H1 (cell line): Measurements from ENCODE around the gene NR2F1. TPM values are rescaled to one million over a fixed set of nuclear protein-coding genes. Genes with fewer than 3 reads are reported as not detected.

ENCODE experiments used
- CTCF ChIA-PET: fragments of 300-600 bp; sonication (Branson Sonifier 250); formaldehyde crosslinking; loops from one replicate; lab custom pipeline; 2021; ENCODE audit not compliant: partially characterized antibody; lab: Charles Lee
- POLR2A ChIA-PET: fragments of 300-600 bp; sonication (Branson Sonifier 250); formaldehyde crosslinking; loops from one replicate; lab custom pipeline; 2021; ENCODE audit warnings: inconsistent platforms; ENCODE audit not compliant: partially characterized antibody; lab: Charles Lee
- DNase-seq, 2 experiments: peaks; one replicate each; pipeline versions ENCODE4 v3.0.0 to v3.0.0-alpha.2; 2010 to 2022; ENCODE audit warnings: low spot score in 2 of 2, low read depth in 1 of 2, mixed read lengths in 1 of 2
- FAIRE-seq: peaks from 2 replicates; lab custom pipeline; 2011; peaks lifted over from hg19 to GRCh38; lab: Jason Lieb, UNC
- H2AFZ ChIP-seq: 2 replicates; pipeline ENCODE4 v1.8.1; 2012; ENCODE audit warnings: low read length, inconsistent platforms
- H2AK5ac ChIP-seq: 2 replicates; pipeline ENCODE4 v1.6.1; 2013; ENCODE audit warnings: low read depth, low read length
- H2BK120ac ChIP-seq: replicated peaks from 2 replicates; pipeline ENCODE3; 2013; ENCODE audit warnings: low read depth, low read length, inconsistent platforms
- H2BK12ac ChIP-seq: 2 replicates; pipeline ENCODE4 v1.6.1; 2013; ENCODE audit warnings: low read depth, low read length
- H2BK15ac ChIP-seq: 2 replicates; pipeline ENCODE4 v1.6.1; 2013; ENCODE audit warnings: low read length
- H2BK20ac ChIP-seq: 2 replicates; pipeline ENCODE4 v1.6.1; 2013; ENCODE audit warnings: low read length
- H2BK5ac ChIP-seq: 2 replicates; pipeline ENCODE4 v1.6.1; 2013; ENCODE audit warnings: low read depth, low read length
- H3K14ac ChIP-seq: 2 replicates; pipeline ENCODE4 v1.6.1; 2013; ENCODE audit warnings: inconsistent platforms; ENCODE audit not compliant: insufficient read length
- H3K18ac ChIP-seq: 2 replicates; pipeline ENCODE4 v1.6.1; 2013; ENCODE audit warnings: low read length; ENCODE audit errors: extremely low read depth
- H3K23ac ChIP-seq: 2 replicates; pipeline ENCODE4 v1.6.1; 2013; ENCODE audit warnings: inconsistent platforms; ENCODE audit not compliant: insufficient read length
- H3K23me2 ChIP-seq: 2 replicates; pipeline ENCODE4 v1.6.1; 2013; ENCODE audit warnings: low read depth, low read length
- H3K27ac ChIP-seq: 2 replicates; pipeline ENCODE4 v1.6.1; 2011; ENCODE audit warnings: low read depth, low read length, inconsistent platforms
- H3K27me3 ChIP-seq, 4 experiments: replicated peaks in 1 of 4; 1 replicate in 1 of 4; 2 replicates in 3 of 4; pipeline versions ENCODE4 v1.6.1 to v1.8.1; 2011 to 2013; ENCODE audit warnings: low read length in 3 of 4, mild to moderate bottlenecking in 3 of 4, inconsistent platforms in 2 of 4, mixed read lengths in 2 of 4, moderate library complexity in 1 of 4; ENCODE audit not compliant: control insufficient read depth in 3 of 4, insufficient read depth in 3 of 4; ENCODE audit errors: extremely low read depth in 1 of 4
- H3K36me3 ChIP-seq, 4 experiments: 2 replicates each; pipeline versions ENCODE4 v1.6.1 to v1.8.1; 2011 to 2013; ENCODE audit warnings: mild to moderate bottlenecking in 4 of 4, low read length in 3 of 4, moderate library complexity in 2 of 4, control low read depth in 1 of 4, inconsistent platforms in 1 of 4; ENCODE audit not compliant: insufficient read depth in 4 of 4, control insufficient read depth in 2 of 4
- H3K4ac ChIP-seq: replicated peaks from 2 replicates; pipeline ENCODE3; 2013; ENCODE audit warnings: low read length, low read depth, mixed read lengths, inconsistent platforms; ENCODE audit not compliant: insufficient read length
- H3K4me1 ChIP-seq, 4 experiments: replicated peaks in 1 of 4; 1 replicate in 1 of 4; 2 replicates in 3 of 4; pipeline versions ENCODE4 v1.6.1 to v1.8.1; 2011 to 2013; ENCODE audit warnings: low read length in 3 of 4, inconsistent platforms in 2 of 4, mixed read lengths in 1 of 4; ENCODE audit not compliant: insufficient read depth in 4 of 4, control insufficient read depth in 3 of 4
- H3K4me2 ChIP-seq, 2 experiments: 2 replicates each; pipeline versions ENCODE4 v1.6.1 to v1.8.1; 2011 to 2013; ENCODE audit warnings: low read depth in 2 of 2, low read length in 2 of 2, control low read depth in 1 of 2, inconsistent platforms in 1 of 2, mild to moderate bottlenecking in 1 of 2; ENCODE audit not compliant: insufficient read depth in 1 of 2
- H3K4me3 ChIP-seq, 4 experiments: fragments of 200-600, 300-600 bp in 1 of 4; sonication (generic), shearing (Covaris generic), sonication (Bioruptor Twin) in 1 of 4; 2 replicates each; pipeline versions ENCODE4 v1.5.1 to v1.8.1; 2011 to 2016; ENCODE audit warnings: low read length in 4 of 4, low read depth in 3 of 4, control low read depth in 2 of 4, inconsistent platforms in 2 of 4, mild to moderate bottlenecking in 2 of 4, mixed read lengths in 1 of 4, moderate library complexity in 1 of 4; ENCODE audit not compliant: insufficient read depth in 2 of 4; ENCODE audit errors: extremely low read depth in 1 of 4
- H3K56ac ChIP-seq: replicated peaks from 2 replicates; pipeline ENCODE3; 2013; ENCODE audit warnings: low read depth, mild to moderate bottlenecking, mixed read lengths, low read length, inconsistent platforms; ENCODE audit not compliant: insufficient read length
- H3K79me1 ChIP-seq: 2 replicates; pipeline ENCODE4 v1.6.1; 2013; ENCODE audit warnings: low read depth, low read length, control low read depth
- H3K79me2 ChIP-seq, 2 experiments: 2 replicates each; pipeline versions ENCODE4 v1.6.1 to v1.8.1; 2012 to 2013; ENCODE audit warnings: low read length in 2 of 2, mild to moderate bottlenecking in 2 of 2, inconsistent platforms in 1 of 2; ENCODE audit not compliant: insufficient read depth in 2 of 2, control insufficient read depth in 1 of 2
- H3K9ac ChIP-seq, 4 experiments: replicated peaks in 1 of 4; 1 replicate in 1 of 4; 2 replicates in 3 of 4; pipeline versions ENCODE4 v1.6.1 to v1.8.1; 2011 to 2013; ENCODE audit warnings: low read depth in 3 of 4, low read length in 3 of 4, control low read depth in 2 of 4, mild to moderate bottlenecking in 2 of 4, moderate library complexity in 2 of 4, inconsistent platforms in 1 of 4; ENCODE audit errors: extremely low read depth in 1 of 4
- H3K9me3 ChIP-seq, 2 experiments: 2 replicates each; pipeline versions ENCODE4 v1.6.1 to v1.8.1; 2012 to 2013; ENCODE audit warnings: mild to moderate bottlenecking in 2 of 2, moderate library complexity in 2 of 2, control low read depth in 1 of 2, inconsistent platforms in 1 of 2, low read depth in 1 of 2, low read length in 1 of 2, mixed read lengths in 1 of 2; ENCODE audit not compliant: insufficient read depth in 2 of 2
- H4K20me1 ChIP-seq, 2 experiments: replicated peaks in 1 of 2; 2 replicates each; pipeline versions ENCODE3 to v1.8.1; 2011 to 2013; ENCODE audit warnings: inconsistent platforms in 2 of 2, low read length in 2 of 2, mild to moderate bottlenecking in 1 of 2; ENCODE audit not compliant: insufficient read depth in 2 of 2, control insufficient read depth in 1 of 2
- H4K5ac ChIP-seq: 2 replicates; pipeline ENCODE4 v1.6.1; 2013; ENCODE audit warnings: low read length, low read depth, mixed read lengths, inconsistent platforms; ENCODE audit not compliant: insufficient read length
- H4K8ac ChIP-seq: 2 replicates; pipeline ENCODE4 v1.8.0; 2013; ENCODE audit warnings: mild to moderate bottlenecking, moderate library complexity, low read length, inconsistent platforms; ENCODE audit not compliant: insufficient read depth; ENCODE audit errors: extremely low read depth
- H4K91ac ChIP-seq: replicated peaks from 2 replicates; pipeline ENCODE3; 2013; ENCODE audit warnings: low read length, mixed read lengths, inconsistent platforms; ENCODE audit not compliant: insufficient read length
- KDM5A ChIP-seq: fragments of 200-600 bp; IDR thresholded peaks from 2 replicates; pipeline ENCODE4 v1.7.1; 2012; ENCODE audit warnings: mild to moderate bottlenecking, low read length, inconsistent platforms, mixed read lengths
- RAD21 ChIP-seq, 2 experiments: IDR thresholded peaks in 1 of 2; conservative IDR thresholded peaks in 1 of 2; 2 replicates each; pipeline ENCODE4 v1.6.1; 2011; ENCODE audit warnings: low read depth in 2 of 2, low read length in 2 of 2, improper control_type of control experiment in 1 of 2, inconsistent platforms in 1 of 2, mild to moderate bottlenecking in 1 of 2, moderate library complexity in 1 of 2
- SIRT6 ChIP-seq: IDR thresholded peaks from one replicate; pipeline ENCODE4 v1.7.1; 2012; ENCODE audit warnings: low read length, inconsistent platforms
- SP2 ChIP-seq: IDR thresholded peaks from 2 replicates; pipeline ENCODE4 v1.6.1; 2012; ENCODE audit warnings: mild to moderate bottlenecking, low read length, inconsistent platforms
- TBP ChIP-seq: IDR thresholded peaks from 2 replicates; pipeline ENCODE4 v1.6.1; 2011; ENCODE audit warnings: low read depth, low read length, improper control_type of control experiment
- USF2 ChIP-seq: IDR thresholded peaks from 2 replicates; pipeline ENCODE4 v1.6.1; 2011; ENCODE audit warnings: low read length, improper control_type of control experiment
- WGBS, 2 experiments: shearing (Covaris generic) in 1 of 2; methylation state at CpG; one replicate each; pipeline versions ENCODE4 v1.1.6 to v1.1.7; 2013 to 2015; ENCODE audit warnings: low lambda C conversion rate in 2 of 2, mixed read lengths in 2 of 2, inconsistent platforms in 1 of 2, low coverage in 1 of 2, missing lambda C conversion rate in 1 of 2; ENCODE audit not compliant: insufficient replicate concordance in 2 of 2, insufficient coverage in 1 of 2, insufficient read length in 1 of 2; ENCODE audit errors: extremely low coverage in 1 of 2, missing lambda C conversion rate in 1 of 2; 5-methylcytosine and 5-hydroxymethylcytosine counted together
- polyA plus RNA-seq, 7 experiments: library from polyadenylated mRNA; depleted of rRNA in 3 of 7; stranded (reverse) in 5 of 7; unstranded in 2 of 7; fragments of >200 nt in 5 of 7; fragments of 200-250 nt in 2 of 7; gene quantifications; 1 replicate in 5 of 7; 2 replicates in 1 of 7; 4 replicates in 1 of 7; pipeline versions ENCODE4 v1.2.1 to v1.2.3, GENCODE V29; 2011 to 2013; ENCODE audit warnings: missing spikeins in 2 of 7, mixed read lengths in 2 of 7
- total RNA-seq: library from RNA; stranded (reverse); fragmentation: NEBNext Ultra II Directional; extraction: Animal tissue kit (Norgen Biotek cat#: 25700); gene quantifications from 2 replicates; pipeline ENCODE4 v1.2.1, GENCODE V29; 2021
- TF ChIP-seq, protein P1 (sequence below): IDR thresholded peaks from 2 replicates; pipeline ENCODE4 v1.6.1; 2012; ENCODE audit warnings: low read length, inconsistent platforms

Gene NR2F1
- total and polyA plus RNA-seq, 2 of the 8 experiments (the other 6 are each of a cell fraction or from before 2014, with no cell fraction given): not detected

DNA sequence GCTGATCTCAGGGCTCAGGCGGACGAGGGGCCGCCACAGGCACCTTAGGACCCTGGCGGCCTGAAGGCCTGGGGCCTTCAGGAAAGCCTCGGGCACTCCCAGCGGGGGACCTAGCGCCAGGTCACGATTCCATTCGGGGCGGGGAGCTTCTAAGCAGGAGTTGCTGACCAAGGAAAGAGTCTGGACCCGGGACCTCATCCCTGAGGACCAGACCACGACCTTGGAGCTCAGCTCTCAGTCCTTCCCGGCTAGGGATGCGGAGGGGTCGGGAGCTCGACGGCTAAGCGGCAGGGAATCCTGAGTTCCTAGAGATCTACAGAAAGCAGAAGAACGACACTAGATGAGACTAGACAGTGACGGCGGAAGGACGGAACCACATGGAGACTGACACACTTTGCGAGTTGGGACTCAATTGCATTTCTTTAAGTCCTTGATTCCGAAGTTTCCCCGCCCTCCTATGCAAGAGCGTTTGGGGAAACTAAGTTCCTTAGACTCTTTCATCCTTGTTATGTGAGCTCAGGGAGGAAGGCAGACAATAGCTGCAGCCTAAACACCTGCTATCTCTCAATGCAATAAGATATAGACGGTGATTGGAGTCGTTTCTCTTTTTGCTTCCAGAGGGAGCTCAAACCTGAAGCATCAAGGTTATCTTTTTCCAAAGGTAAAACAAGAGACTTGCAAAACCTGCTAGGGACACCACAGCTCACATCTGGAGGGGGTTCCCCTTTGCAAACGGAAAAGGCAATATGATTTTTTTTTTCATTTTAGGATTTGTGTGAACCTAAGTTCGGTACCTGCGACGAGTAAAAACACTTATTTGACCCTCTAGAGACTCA lies 11.7 kb upstream of the NR2F1 start:
- Histone ChIP-seq H2BK12ac (peak overlapping the region; percentile 80; the same call in 1 of the 2 replicates), H3K14ac (no peak overlapping the region), H4K5ac (no peak overlapping the region), H3K18ac (0 out of 2 replicates have a peak overlapping the region, but pooled peaks have one; percentile 49), H2AFZ (no peak overlapping the region), H3K56ac (no peak overlapping the region), H4K20me1 (peaks cover 6 to 20% of the 10 kb centered on the region in 2 experiments), H4K8ac (0 out of 2 replicates have a peak overlapping the region, but pooled peaks have one; percentile 31), H3K23me2 (peaks cover 7% of the 10 kb centered on the region; the same call in 1 of the 2 replicates), H3K4ac (no peak overlapping the region), H3K79me1 (no peaks in the 10 kb centered on the region), H2BK20ac (no peak overlapping the region), H2BK5ac (no peak overlapping the region), H2BK15ac (peak overlapping the region; percentile 75), H2AK5ac (no peak overlapping the region), H3K27ac (no peak overlapping the region), H3K23ac (no peak overlapping the region), H3K36me3 (no peaks in the 10 kb centered on the region), H3K4me3 (peak overlapping the region; percentile 16 to 59 (median 30)), H4K91ac (no peak overlapping the region), H3K4me1 (peaks cover 10 to 27% (median 17%) of the 10 kb centered on the region in 4 experiments), H3K79me2 (no peaks in the 10 kb centered on the region), H3K9me3 (no peaks in the 10 kb centered on the region), H2BK120ac (no peak overlapping the region), H3K27me3 (peaks cover 64 to 82% (median 81%) of the 10 kb centered on the region in 4 experiments), H3K9ac (no peak overlapping the region), H3K4me2 (peak overlapping the region; percentile 77 to 86)
- ChIA-PET POLR2A (interaction anchor here (0.7 to 1.8 kb wide), 6 partner anchors 27 to 483 kb away, joined by 3 to 9 read pairs (median 4); no protein-coding TSS in a partner anchor), CTCF (interaction anchor here (0.5 to 3.5 kb wide), 7 partner anchors 12 to 513 kb away, joined by 3 to 12 read pairs (median 7); partner anchors contain the start of gene NR2F1)
- peak in 1 of 2 experiments; percentile 73 for DNase-seq
- 2% methylated on average over 32 of the region's 32 CpGs; no CpG with 5 or more reads in 1 of the 2 experiments for WGBS, 2 experiments
- no peak for FAIRE-seq
- no peak for TF ChIP-seq KDM5A
- TF ChIP-seq, protein P1, sequence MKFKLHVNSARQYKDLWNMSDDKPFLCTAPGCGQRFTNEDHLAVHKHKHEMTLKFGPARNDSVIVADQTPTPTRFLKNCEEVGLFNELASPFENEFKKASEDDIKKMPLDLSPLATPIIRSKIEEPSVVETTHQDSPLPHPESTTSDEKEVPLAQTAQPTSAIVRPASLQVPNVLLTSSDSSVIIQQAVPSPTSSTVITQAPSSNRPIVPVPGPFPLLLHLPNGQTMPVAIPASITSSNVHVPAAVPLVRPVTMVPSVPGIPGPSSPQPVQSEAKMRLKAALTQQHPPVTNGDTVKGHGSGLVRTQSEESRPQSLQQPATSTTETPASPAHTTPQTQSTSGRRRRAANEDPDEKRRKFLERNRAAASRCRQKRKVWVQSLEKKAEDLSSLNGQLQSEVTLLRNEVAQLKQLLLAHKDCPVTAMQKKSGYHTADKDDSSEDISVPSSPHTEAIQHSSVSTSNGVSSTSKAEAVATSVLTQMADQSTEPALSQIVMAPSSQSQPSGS: no peak
- 0 out of 4 replicates have a peak, but pooled peaks of 1 of the 2 experiments have one; percentile 0 for TF ChIP-seq RAD21 (IDR thresholded peaks at IDR 0.05 in 1 of 2, conservative IDR thresholded peaks at IDR 0.05 in 1 of 2; ENCODE audit: low read depth in 2 of 2, low read length in 2 of 2)
- TF ChIP-seq USF2: no peak
- TF ChIP-seq SIRT6: no peak
- no peak for TF ChIP-seq TBP
- TF ChIP-seq SP2: no peak
